NCI-H526 treated with DMSO at 0.1 percent for 48 hours (cell line): Measurements from ENCODE around the gene HSPBP1.

ENCODE experiments used
- DNase-seq: peaks from one replicate; lab custom pipeline; 2025; lab: John Stamatoyannopoulos, UW

HSPBP1 gene

GRCh38 chr19:55279770-55280643 lies at the start of gene HSPBP1:
HSPBP1 (minus strand) TSS chr19:55280110; CDS start chr19:55279608, 502 bp downstream.
- peak; percentile 95 for DNase-seq

GRCh38 chr19:55328774-55329318 lies 48.9 kb upstream of the HSPBP1 start:
- DNase-seq = peak; percentile 36

- DNase-seq = no peak
Observed at GRCh38 chr19:55325172-55325571, 45.3 kb upstream of the HSPBP1 start, which contains the start of gene TMEM150B. TMEM150B (minus strand) TSS chr19:55325341; CDS start chr19:55321036, 4,305 bp downstream.

GRCh38 chr19:55324662-55325061 lies 44.8 kb upstream of the HSPBP1 start:
- DNase-seq = no peak

- DNase-seq = no peak
Observed at GRCh38 chr19:55322204-55322885, 42.4 kb upstream of the HSPBP1 start.

- DNase-seq = no peak
Observed at GRCh38 chr19:55321466-55322137, 41.7 kb upstream of the HSPBP1 start.

GRCh38 chr19:55320844-55321419 lies 41.0 kb upstream of the HSPBP1 start:
- DNase-seq = no peak

- DNase-seq = peak; percentile 32
Observed at GRCh38 chr19:55319785-55320184, 39.9 kb upstream of the HSPBP1 start.

GRCh38 chr19:55316646-55317045 lies 36.7 kb upstream of the HSPBP1 start:
- no peak for DNase-seq

- DNase-seq = no peak
Observed at GRCh38 chr19:55315956-55316525, 36.1 kb upstream of the HSPBP1 start.

GRCh38 chr19:55314396-55314795 lies 34.5 kb upstream of the HSPBP1 start:
- no peak for DNase-seq

GRCh38 chr19:55312621-55313512 lies 33.0 kb upstream of the HSPBP1 start:
- DNase-seq = no peak

- no peak for DNase-seq
Observed at GRCh38 chr19:55311797-55312196, 31.9 kb upstream of the HSPBP1 start.

- no peak for DNase-seq
Observed at GRCh38 chr19:55311397-55311796, 31.5 kb upstream of the HSPBP1 start.

GRCh38 chr19:55310498-55310897 lies 30.6 kb upstream of the HSPBP1 start:
- DNase-seq = no peak

- DNase-seq = no peak
Observed at GRCh38 chr19:55309448-55309847, 29.5 kb upstream of the HSPBP1 start.

- DNase-seq = no peak
Observed at GRCh38 chr19:55308281-55308680, 28.4 kb upstream of the HSPBP1 start.

GRCh38 chr19:55306712-55307111 lies 26.8 kb upstream of the HSPBP1 start:
- no peak for DNase-seq

GRCh38 chr19:55305983-55306562 lies 26.2 kb upstream of the HSPBP1 start:
- DNase-seq = no peak

- DNase-seq = peak; percentile 32
Observed at GRCh38 chr19:55305491-55305890, 25.6 kb upstream of the HSPBP1 start.
